Measurements from ENCODE around the gene FOXP1. TPM values are rescaled to one million over a fixed set of nuclear protein-coding genes. Genes with fewer than 3 reads are reported as not detected.

FOXP1 gene
- total and polyA plus RNA-seq, 4 donors, result 4.9 to 35.4 (median 32.0) TPM

DNA sequence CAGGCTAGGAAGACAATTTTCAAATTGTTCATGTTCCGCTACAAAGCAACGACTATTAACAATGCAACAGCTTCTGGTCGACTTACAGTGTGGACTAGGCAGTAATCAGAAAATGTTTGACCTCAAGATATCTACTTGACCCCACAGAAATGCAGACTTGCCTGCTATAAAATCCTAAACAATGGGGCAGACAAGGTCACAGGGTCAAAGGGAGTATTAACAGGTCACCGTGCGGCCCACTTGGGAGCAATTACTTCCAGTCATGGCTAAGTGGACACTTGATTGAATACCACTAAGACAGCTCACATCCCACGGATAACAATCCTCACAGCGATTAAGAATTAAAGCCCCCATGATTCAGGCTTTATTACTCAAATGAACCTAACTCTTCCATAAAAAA, 58.9 kb downstream of the FOXP1 start:
- WGBS, result 75% methylated on average over 7 of the region's 7 CpGs

DNA sequence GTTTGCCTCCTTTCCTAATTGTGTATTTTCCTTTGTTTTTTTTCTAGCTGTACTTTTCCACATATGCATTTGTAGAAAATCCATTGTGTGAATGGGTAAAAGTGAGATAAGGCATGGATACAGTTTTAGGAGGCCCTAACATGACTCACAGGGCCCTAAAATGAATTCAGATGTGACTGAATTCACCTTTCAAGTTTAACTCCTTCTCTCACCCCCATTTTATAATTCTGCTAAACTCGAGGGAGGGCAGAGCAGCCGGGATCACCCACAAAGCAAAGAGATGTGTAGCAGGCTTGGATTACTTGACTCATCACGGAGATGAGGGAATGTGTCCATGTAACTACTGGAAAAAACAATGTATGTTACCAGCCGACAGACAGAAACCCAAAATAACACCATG, 59.9 kb downstream of the FOXP1 start:
- Histone ChIP-seq H3K4me1 (ENCODE audit: control insufficient read depth in 4 of 4, insufficient read depth in 4 of 4, low read length in 3 of 4) (no peaks in the 10 kb centered on the region), H3K27ac (ENCODE audit: low read depth in 1 of 2, low read length in 2 of 2) (no peak overlapping the region), H3K9ac (ENCODE audit: low read depth in 1 of 2, low read length in 2 of 2) (no peak overlapping the region), H3K27me3 (ENCODE audit: control insufficient read depth in 4 of 4, insufficient read depth in 4 of 4, low read length in 3 of 4) (no peaks in the 10 kb centered on the region), H3K4me3 (ENCODE audit: low read depth in 1 of 3, low read length in 3 of 3) (no peak overlapping the region), H3K9me3 (ENCODE audit: control insufficient read depth in 4 of 4, low read length in 3 of 4) (no peaks in the 10 kb centered on the region), H3K36me3 (ENCODE audit: control insufficient read depth in 4 of 4, insufficient read depth in 3 of 4, low read depth in 1 of 4, low read length in 3 of 4) (no peaks in the 10 kb centered on the region)
- no peak for DNase-seq (ENCODE audit: low spot score)
- 95% methylated on average over 4 of the region's 4 CpGs for WGBS
- TF ChIP-seq JUND (IDR thresholded peaks at IDR 0.05) (no peak), FOXA2 (IDR thresholded peaks at IDR 0.05) (no peak), SP1 (IDR thresholded peaks at IDR 0.05) (no peak), RXRA (IDR thresholded peaks at IDR 0.05) (no peak), FOXA1 (IDR thresholded peaks at IDR 0.05) (no peak), NR2F2 (IDR thresholded peaks at IDR 0.05) (no peak), HNF4G (IDR thresholded peaks at IDR 0.05) (no peak), TAF1 (conservative IDR thresholded peaks at IDR 0.05) (no peak), HNF4A (conservative IDR thresholded peaks at IDR 0.05) (no peak), EGR1 (IDR thresholded peaks at IDR 0.05; ENCODE audit: low read depth in 2 of 2) (no peak), YY1 (IDR thresholded peaks at IDR 0.05) (no peak), GABPA (IDR thresholded peaks at IDR 0.05 in 1 of 2, conservative IDR thresholded peaks at IDR 0.05 in 1 of 2) (no peak)
- TF ChIP-seq, protein P1, sequence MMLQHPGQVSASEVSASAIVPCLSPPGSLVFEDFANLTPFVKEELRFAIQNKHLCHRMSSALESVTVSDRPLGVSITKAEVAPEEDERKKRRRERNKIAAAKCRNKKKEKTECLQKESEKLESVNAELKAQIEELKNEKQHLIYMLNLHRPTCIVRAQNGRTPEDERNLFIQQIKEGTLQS (IDR thresholded peaks at IDR 0.05), result no peak
- TF ChIP-seq, protein P2, sequence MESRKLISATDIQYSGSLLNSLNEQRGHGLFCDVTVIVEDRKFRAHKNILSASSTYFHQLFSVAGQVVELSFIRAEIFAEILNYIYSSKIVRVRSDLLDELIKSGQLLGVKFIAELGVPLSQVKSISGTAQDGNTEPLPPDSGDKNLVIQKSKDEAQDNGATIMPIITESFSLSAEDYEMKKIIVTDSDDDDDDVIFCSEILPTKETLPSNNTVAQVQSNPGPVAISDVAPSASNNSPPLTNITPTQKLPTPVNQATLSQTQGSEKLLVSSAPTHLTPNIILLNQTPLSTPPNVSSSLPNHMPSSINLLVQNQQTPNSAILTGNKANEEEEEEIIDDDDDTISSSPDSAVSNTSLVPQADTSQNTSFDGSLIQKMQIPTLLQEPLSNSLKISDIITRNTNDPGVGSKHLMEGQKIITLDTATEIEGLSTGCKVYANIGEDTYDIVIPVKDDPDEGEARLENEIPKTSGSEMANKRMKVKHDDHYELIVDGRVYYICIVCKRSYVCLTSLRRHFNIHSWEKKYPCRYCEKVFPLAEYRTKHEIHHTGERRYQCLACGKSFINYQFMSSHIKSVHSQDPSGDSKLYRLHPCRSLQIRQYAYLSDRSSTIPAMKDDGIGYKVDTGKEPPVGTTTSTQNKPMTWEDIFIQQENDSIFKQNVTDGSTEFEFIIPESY (IDR thresholded peaks at IDR 0.05), result no peak
- TF ChIP-seq, protein P3, sequence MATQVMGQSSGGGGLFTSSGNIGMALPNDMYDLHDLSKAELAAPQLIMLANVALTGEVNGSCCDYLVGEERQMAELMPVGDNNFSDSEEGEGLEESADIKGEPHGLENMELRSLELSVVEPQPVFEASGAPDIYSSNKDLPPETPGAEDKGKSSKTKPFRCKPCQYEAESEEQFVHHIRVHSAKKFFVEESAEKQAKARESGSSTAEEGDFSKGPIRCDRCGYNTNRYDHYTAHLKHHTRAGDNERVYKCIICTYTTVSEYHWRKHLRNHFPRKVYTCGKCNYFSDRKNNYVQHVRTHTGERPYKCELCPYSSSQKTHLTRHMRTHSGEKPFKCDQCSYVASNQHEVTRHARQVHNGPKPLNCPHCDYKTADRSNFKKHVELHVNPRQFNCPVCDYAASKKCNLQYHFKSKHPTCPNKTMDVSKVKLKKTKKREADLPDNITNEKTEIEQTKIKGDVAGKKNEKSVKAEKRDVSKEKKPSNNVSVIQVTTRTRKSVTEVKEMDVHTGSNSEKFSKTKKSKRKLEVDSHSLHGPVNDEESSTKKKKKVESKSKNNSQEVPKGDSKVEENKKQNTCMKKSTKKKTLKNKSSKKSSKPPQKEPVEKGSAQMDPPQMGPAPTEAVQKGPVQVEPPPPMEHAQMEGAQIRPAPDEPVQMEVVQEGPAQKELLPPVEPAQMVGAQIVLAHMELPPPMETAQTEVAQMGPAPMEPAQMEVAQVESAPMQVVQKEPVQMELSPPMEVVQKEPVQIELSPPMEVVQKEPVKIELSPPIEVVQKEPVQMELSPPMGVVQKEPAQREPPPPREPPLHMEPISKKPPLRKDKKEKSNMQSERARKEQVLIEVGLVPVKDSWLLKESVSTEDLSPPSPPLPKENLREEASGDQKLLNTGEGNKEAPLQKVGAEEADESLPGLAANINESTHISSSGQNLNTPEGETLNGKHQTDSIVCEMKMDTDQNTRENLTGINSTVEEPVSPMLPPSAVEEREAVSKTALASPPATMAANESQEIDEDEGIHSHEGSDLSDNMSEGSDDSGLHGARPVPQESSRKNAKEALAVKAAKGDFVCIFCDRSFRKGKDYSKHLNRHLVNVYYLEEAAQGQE (IDR thresholded peaks at IDR 0.05), result no peak

More for the DNA sequence above, 58.9 kb downstream of the FOXP1 start:
- no peaks in the 10 kb centered on the region for H3K36me3 ChIP-seq (ENCODE audit: control insufficient read depth in 4 of 4, insufficient read depth in 3 of 4, low read depth in 1 of 4, low read length in 3 of 4)
- no peak overlapping the region for H3K27ac ChIP-seq (ENCODE audit: low read depth in 1 of 2, low read length in 2 of 2)
- DNase-seq (ENCODE audit: low spot score), result no peak
- H3K4me1 ChIP-seq (ENCODE audit: control insufficient read depth in 4 of 4, insufficient read depth in 4 of 4, low read length in 3 of 4), result no peaks in the 10 kb centered on the region
- no peak overlapping the region for H3K9ac ChIP-seq (ENCODE audit: low read depth in 1 of 2, low read length in 2 of 2)
- no peaks in the 10 kb centered on the region for H3K9me3 ChIP-seq (ENCODE audit: control insufficient read depth in 4 of 4, low read length in 3 of 4)
- H3K4me3 ChIP-seq (ENCODE audit: low read depth in 1 of 3, low read length in 3 of 3), result no peak overlapping the region
- TF ChIP-seq SP1 (IDR thresholded peaks at IDR 0.05), result no peak
- TF ChIP-seq NR2F2 (IDR thresholded peaks at IDR 0.05), result peak; percentile 58
- H3K27me3 ChIP-seq (ENCODE audit: control insufficient read depth in 4 of 4, insufficient read depth in 4 of 4, low read length in 3 of 4), result no peaks in the 10 kb centered on the region
